IMR-90 (cell line): Measurements from ENCODE around the gene RARB.

Experiments
- BHLHE40 ChIP-seq: fragments of 150-350 bp; IDR thresholded peaks from 2 replicates; pipeline ENCODE4 v1.6.1; 2016; ENCODE audit warnings: mild to moderate bottlenecking, low read depth, low read length
- CHD1 ChIP-seq: IDR thresholded peaks from 2 replicates; pipeline ENCODE4 v1.6.1; 2012; ENCODE audit warnings: low read depth, low read length, improper control_type of control experiment
- FOS ChIP-seq: fragments of 150-350 bp; IDR thresholded peaks from 2 replicates; pipeline ENCODE4 v1.6.1; 2016; ENCODE audit warnings: low read depth, low read length
- MAFK ChIP-seq: IDR thresholded peaks from 2 replicates; pipeline ENCODE4 v1.6.1; 2012; ENCODE audit warnings: low read depth, low read length, improper control_type of control experiment
- NFE2L2 ChIP-seq: fragments of 150-350 bp; IDR thresholded peaks from 2 replicates; pipeline ENCODE4 v1.6.1; 2016; ENCODE audit warnings: low read depth, mild to moderate bottlenecking, low read length
- POLR2A ChIP-seq: IDR thresholded peaks from 2 replicates; pipeline ENCODE4 v1.6.1; 2012; ENCODE audit warnings: mild to moderate bottlenecking, low read depth, low read length
- RFX5 ChIP-seq: IDR thresholded peaks from 2 replicates; pipeline ENCODE4 v1.8.0; 2012; ENCODE audit warnings: low read depth, mild to moderate bottlenecking, low read length, moderate library complexity
- SMC3 ChIP-seq: fragments of 150-350 bp; IDR thresholded peaks from 2 replicates; pipeline ENCODE4 v1.6.1; 2016; ENCODE audit warnings: low read depth, mild to moderate bottlenecking, antibody characterized with exemption, low read length, moderate library complexity
- TF ChIP-seq, protein P1 (sequence below): conservative IDR thresholded peaks from 2 replicates; pipeline ENCODE4 v1.5.1; 2012; ENCODE audit warnings: mild to moderate bottlenecking, low read depth, low read length, improper control_type of control experiment

DNA sequence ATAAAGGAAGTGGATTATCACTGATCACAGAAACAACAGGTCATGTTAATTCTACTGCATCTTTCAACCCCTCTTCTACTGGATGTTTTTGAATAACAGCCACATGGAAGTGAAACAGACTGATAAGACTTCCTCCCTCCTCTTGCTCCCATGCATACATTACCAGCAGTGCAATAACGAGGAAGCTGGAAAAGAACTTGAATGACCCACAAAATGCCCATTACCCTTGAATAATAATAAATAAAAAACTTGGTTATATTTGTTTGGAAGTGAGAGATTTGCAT lies 51.6 kb downstream of the RARB start:
- TF ChIP-seq FOS (no peak), SMC3 (no peak), POLR2A (no peak), MAFK (no peak), NFE2L2 (no peak), BHLHE40 (no peak), CHD1 (no peak), RFX5 (no peak)
- TF ChIP-seq, protein P1, sequence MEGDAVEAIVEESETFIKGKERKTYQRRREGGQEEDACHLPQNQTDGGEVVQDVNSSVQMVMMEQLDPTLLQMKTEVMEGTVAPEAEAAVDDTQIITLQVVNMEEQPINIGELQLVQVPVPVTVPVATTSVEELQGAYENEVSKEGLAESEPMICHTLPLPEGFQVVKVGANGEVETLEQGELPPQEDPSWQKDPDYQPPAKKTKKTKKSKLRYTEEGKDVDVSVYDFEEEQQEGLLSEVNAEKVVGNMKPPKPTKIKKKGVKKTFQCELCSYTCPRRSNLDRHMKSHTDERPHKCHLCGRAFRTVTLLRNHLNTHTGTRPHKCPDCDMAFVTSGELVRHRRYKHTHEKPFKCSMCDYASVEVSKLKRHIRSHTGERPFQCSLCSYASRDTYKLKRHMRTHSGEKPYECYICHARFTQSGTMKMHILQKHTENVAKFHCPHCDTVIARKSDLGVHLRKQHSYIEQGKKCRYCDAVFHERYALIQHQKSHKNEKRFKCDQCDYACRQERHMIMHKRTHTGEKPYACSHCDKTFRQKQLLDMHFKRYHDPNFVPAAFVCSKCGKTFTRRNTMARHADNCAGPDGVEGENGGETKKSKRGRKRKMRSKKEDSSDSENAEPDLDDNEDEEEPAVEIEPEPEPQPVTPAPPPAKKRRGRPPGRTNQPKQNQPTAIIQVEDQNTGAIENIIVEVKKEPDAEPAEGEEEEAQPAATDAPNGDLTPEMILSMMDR, result no peak
